ENCODE results near the gene PPARGC1A. TPM values are rescaled to one million over a fixed set of nuclear protein-coding genes. Genes with fewer than 3 reads are reported as not detected.

The PPARGC1A gene
- total and polyA plus RNA-seq, 4 donors = 7.7 to 34.6 (median 16.3) TPM

DNA sequence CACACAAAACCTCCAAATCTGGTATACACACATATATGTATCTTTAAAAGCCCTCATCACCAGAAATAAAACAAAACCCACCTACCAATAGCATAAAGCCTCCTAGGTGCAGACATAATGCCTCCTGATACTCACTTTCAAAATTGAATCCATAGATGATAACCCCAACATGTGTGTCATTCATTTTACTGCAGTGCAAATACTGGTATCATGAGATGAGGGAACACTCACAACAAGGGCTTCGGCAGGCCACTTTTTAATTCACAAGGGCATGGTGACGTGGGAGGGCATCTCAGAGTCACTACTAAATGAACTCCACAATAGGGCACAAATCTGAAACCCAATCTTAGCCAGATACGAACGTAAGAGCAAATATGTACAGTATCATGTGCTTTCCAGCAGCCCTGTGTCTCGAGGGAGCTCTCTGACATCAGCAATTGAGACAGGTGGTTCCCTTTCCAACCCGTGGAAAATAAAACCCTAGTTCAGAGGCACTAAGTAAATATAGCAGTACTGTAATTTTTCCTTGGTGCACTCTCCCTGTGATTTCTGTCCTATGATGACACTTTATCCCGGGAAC, 14.1 kb upstream of the PPARGC1A start:
- H3K4me3 ChIP-seq (ENCODE audit: low read depth in 1 of 3, low read length in 3 of 3) = no peak overlapping the region
- H3K27me3 ChIP-seq (ENCODE audit: control insufficient read depth in 4 of 4, insufficient read depth in 4 of 4, low read length in 3 of 4) = no peaks in the 10 kb centered on the region
- WGBS = 42% methylated on average over 7 of the region's 7 CpGs
- no peak for DNase-seq (ENCODE audit: low spot score)
- H3K9me3 ChIP-seq (ENCODE audit: control insufficient read depth in 4 of 4, low read length in 3 of 4) = no peaks in the 10 kb centered on the region
- no peak overlapping the region for H3K27ac ChIP-seq (ENCODE audit: low read depth in 1 of 2, low read length in 2 of 2)
- no peak overlapping the region for H3K9ac ChIP-seq (ENCODE audit: low read depth in 1 of 2, low read length in 2 of 2)
- H3K36me3 ChIP-seq (ENCODE audit: control insufficient read depth in 4 of 4, insufficient read depth in 3 of 4, low read depth in 1 of 4, low read length in 3 of 4) = no peaks in the 10 kb centered on the region
- H3K4me1 ChIP-seq (ENCODE audit: control insufficient read depth in 4 of 4, insufficient read depth in 4 of 4, low read length in 3 of 4) = no peaks in the 10 kb centered on the region
- TF ChIP-seq TAF1 (conservative IDR thresholded peaks at IDR 0.05) = no peak
- peak in 1 of 2 donors; percentile 32 for TF ChIP-seq HNF4A (conservative IDR thresholded peaks at IDR 0.05)
- TF ChIP-seq FOXA2 (IDR thresholded peaks at IDR 0.05) = peak; percentile 59
- TF ChIP-seq JUND (IDR thresholded peaks at IDR 0.05) = peak in 1 of 2 donors; percentile 20
- TF ChIP-seq EGR1 (IDR thresholded peaks at IDR 0.05; ENCODE audit: low read depth in 2 of 2) = peak in 1 of 2 donors; percentile 22
- TF ChIP-seq RXRA (IDR thresholded peaks at IDR 0.05) = peak in 1 of 2 donors; percentile 73

DNA sequence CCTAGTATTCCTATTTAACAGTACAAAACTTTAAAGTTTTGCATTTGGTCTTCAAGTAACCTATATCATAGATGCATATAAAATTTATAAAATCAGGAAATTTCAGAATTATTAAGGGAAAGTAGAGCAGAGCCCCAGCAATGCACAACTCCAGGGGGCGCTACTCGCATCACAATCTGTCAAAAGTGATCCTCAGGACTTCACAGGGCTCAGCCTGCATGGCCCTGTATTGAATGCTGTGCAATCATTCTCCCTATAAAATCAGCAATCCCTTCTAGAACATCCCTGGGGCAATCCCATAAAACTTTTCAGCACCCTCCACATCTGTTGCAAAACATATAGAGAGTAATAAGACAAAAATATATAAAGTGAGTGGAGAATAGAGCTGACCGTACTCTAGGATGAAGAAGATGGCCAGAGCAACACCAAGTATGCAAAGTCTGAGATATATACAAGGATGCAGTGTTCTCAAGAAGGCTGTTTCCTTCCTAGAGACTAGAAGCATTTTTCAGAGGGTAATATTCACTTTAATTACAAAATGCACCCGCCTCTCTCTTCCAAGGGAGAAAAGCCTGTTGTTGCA, 12.5 kb upstream of the PPARGC1A start:
- H3K27me3 ChIP-seq (ENCODE audit: control insufficient read depth in 4 of 4, insufficient read depth in 4 of 4, low read length in 3 of 4) = no peaks in the 10 kb centered on the region
- H3K9ac ChIP-seq (ENCODE audit: low read depth in 1 of 2, low read length in 2 of 2) = no peak overlapping the region
- no peak for DNase-seq (ENCODE audit: low spot score)
- H3K27ac ChIP-seq (ENCODE audit: low read depth in 1 of 2, low read length in 2 of 2) = no peak overlapping the region
- whole genome bisulfite sequencing = 92% methylated on average over 4 of the region's 4 CpGs
- H3K4me1 ChIP-seq (ENCODE audit: control insufficient read depth in 4 of 4, insufficient read depth in 4 of 4, low read length in 3 of 4) = no peaks in the 10 kb centered on the region
- no peaks in the 10 kb centered on the region for H3K36me3 ChIP-seq (ENCODE audit: control insufficient read depth in 4 of 4, insufficient read depth in 3 of 4, low read depth in 1 of 4, low read length in 3 of 4)
- TF ChIP-seq HNF4A (conservative IDR thresholded peaks at IDR 0.05) = no peak
- TF ChIP-seq EGR1 (IDR thresholded peaks at IDR 0.05; ENCODE audit: low read depth in 2 of 2) = no peak
- no peak for TF ChIP-seq YY1 (IDR thresholded peaks at IDR 0.05)
- no peak for TF ChIP-seq JUND (IDR thresholded peaks at IDR 0.05)
- no peak for TF ChIP-seq RAD21 (IDR thresholded peaks at IDR 0.05)
- TF ChIP-seq FOXA2 (IDR thresholded peaks at IDR 0.05) = no peak
- no peak for TF ChIP-seq TAF1 (conservative IDR thresholded peaks at IDR 0.05)
- TF ChIP-seq HNF4G (IDR thresholded peaks at IDR 0.05) = no peak
- TF ChIP-seq, protein P1, sequence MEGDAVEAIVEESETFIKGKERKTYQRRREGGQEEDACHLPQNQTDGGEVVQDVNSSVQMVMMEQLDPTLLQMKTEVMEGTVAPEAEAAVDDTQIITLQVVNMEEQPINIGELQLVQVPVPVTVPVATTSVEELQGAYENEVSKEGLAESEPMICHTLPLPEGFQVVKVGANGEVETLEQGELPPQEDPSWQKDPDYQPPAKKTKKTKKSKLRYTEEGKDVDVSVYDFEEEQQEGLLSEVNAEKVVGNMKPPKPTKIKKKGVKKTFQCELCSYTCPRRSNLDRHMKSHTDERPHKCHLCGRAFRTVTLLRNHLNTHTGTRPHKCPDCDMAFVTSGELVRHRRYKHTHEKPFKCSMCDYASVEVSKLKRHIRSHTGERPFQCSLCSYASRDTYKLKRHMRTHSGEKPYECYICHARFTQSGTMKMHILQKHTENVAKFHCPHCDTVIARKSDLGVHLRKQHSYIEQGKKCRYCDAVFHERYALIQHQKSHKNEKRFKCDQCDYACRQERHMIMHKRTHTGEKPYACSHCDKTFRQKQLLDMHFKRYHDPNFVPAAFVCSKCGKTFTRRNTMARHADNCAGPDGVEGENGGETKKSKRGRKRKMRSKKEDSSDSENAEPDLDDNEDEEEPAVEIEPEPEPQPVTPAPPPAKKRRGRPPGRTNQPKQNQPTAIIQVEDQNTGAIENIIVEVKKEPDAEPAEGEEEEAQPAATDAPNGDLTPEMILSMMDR (IDR thresholded peaks at IDR 0.05; ENCODE audit: low read depth, low read length, missing input control) = no peak
- no peaks in the 10 kb centered on the region for H3K9me3 ChIP-seq (ENCODE audit: control insufficient read depth in 4 of 4, low read length in 3 of 4)
- no peak overlapping the region for H3K4me3 ChIP-seq (ENCODE audit: low read depth in 1 of 3, low read length in 3 of 3)

DNA sequence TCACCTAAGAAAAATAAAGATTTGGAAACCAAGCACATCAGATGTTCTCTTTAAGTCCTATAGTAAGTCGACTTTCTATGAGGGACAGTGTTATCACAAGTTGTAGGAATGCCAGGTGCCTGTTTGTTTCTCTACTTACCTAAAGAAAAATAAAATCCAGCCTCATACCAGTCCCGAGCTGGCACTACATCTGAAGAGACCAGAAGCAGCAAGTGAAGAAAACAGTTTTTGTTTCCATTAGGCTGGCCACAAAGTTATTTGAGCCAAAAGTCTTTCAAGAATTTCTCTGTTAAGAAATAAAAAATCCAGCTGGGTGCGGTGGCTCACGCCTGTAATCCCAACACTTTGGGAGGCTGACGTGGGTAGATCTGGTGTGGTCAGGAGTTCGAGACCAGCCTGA, 10.8 kb upstream of the PPARGC1A start:
- H3K27me3 ChIP-seq (ENCODE audit: control insufficient read depth in 4 of 4, insufficient read depth in 4 of 4, low read length in 3 of 4) = no peaks in the 10 kb centered on the region
- DNase-seq (ENCODE audit: low spot score) = no peak
- H3K27ac ChIP-seq (ENCODE audit: low read depth in 1 of 2, low read length in 2 of 2) = no peak overlapping the region
- no peak overlapping the region for H3K9ac ChIP-seq (ENCODE audit: low read depth in 1 of 2, low read length in 2 of 2)
- 90% methylated on average over 6 of the region's 6 CpGs for WGBS
- H3K9me3 ChIP-seq (ENCODE audit: control insufficient read depth in 4 of 4, low read length in 3 of 4) = no peaks in the 10 kb centered on the region
- H3K4me3 ChIP-seq (ENCODE audit: low read depth in 1 of 3, low read length in 3 of 3) = no peak overlapping the region
- no peaks in the 10 kb centered on the region for H3K36me3 ChIP-seq (ENCODE audit: control insufficient read depth in 4 of 4, insufficient read depth in 3 of 4, low read depth in 1 of 4, low read length in 3 of 4)
- H3K4me1 ChIP-seq (ENCODE audit: control insufficient read depth in 4 of 4, insufficient read depth in 4 of 4, low read length in 3 of 4) = no peaks in the 10 kb centered on the region
- TF ChIP-seq HNF4A (conservative IDR thresholded peaks at IDR 0.05) (no peak), RXRA (IDR thresholded peaks at IDR 0.05) (no peak), GABPA (IDR thresholded peaks at IDR 0.05 in 1 of 2, conservative IDR thresholded peaks at IDR 0.05 in 1 of 2) (no peak), JUND (IDR thresholded peaks at IDR 0.05) (no peak), HNF4G (IDR thresholded peaks at IDR 0.05) (no peak), TAF1 (conservative IDR thresholded peaks at IDR 0.05) (no peak), NR2F2 (IDR thresholded peaks at IDR 0.05) (no peak)
- TF ChIP-seq, protein P2, sequence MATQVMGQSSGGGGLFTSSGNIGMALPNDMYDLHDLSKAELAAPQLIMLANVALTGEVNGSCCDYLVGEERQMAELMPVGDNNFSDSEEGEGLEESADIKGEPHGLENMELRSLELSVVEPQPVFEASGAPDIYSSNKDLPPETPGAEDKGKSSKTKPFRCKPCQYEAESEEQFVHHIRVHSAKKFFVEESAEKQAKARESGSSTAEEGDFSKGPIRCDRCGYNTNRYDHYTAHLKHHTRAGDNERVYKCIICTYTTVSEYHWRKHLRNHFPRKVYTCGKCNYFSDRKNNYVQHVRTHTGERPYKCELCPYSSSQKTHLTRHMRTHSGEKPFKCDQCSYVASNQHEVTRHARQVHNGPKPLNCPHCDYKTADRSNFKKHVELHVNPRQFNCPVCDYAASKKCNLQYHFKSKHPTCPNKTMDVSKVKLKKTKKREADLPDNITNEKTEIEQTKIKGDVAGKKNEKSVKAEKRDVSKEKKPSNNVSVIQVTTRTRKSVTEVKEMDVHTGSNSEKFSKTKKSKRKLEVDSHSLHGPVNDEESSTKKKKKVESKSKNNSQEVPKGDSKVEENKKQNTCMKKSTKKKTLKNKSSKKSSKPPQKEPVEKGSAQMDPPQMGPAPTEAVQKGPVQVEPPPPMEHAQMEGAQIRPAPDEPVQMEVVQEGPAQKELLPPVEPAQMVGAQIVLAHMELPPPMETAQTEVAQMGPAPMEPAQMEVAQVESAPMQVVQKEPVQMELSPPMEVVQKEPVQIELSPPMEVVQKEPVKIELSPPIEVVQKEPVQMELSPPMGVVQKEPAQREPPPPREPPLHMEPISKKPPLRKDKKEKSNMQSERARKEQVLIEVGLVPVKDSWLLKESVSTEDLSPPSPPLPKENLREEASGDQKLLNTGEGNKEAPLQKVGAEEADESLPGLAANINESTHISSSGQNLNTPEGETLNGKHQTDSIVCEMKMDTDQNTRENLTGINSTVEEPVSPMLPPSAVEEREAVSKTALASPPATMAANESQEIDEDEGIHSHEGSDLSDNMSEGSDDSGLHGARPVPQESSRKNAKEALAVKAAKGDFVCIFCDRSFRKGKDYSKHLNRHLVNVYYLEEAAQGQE (IDR thresholded peaks at IDR 0.05) = no peak
- TF ChIP-seq, protein P3, sequence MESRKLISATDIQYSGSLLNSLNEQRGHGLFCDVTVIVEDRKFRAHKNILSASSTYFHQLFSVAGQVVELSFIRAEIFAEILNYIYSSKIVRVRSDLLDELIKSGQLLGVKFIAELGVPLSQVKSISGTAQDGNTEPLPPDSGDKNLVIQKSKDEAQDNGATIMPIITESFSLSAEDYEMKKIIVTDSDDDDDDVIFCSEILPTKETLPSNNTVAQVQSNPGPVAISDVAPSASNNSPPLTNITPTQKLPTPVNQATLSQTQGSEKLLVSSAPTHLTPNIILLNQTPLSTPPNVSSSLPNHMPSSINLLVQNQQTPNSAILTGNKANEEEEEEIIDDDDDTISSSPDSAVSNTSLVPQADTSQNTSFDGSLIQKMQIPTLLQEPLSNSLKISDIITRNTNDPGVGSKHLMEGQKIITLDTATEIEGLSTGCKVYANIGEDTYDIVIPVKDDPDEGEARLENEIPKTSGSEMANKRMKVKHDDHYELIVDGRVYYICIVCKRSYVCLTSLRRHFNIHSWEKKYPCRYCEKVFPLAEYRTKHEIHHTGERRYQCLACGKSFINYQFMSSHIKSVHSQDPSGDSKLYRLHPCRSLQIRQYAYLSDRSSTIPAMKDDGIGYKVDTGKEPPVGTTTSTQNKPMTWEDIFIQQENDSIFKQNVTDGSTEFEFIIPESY (IDR thresholded peaks at IDR 0.05) = no peak

Data from liver (tissue), 9 donors.